Measurements from ENCODE around the gene KMT2D.

KMT2D gene

GRCh38 chr12:49060237-49061156 lies at the start of gene KMT2D:
KMT2D (minus strand) TSS chr12:49060794; CDS start chr12:49055324, 5,470 bp downstream.
- DNase-seq = peak; percentile 85

GRCh38 chr12:49109641-49110463 lies 49.3 kb upstream of the KMT2D start:
- DNase-seq = no peak

GRCh38 chr12:49108958-49109404 lies 48.4 kb upstream of the KMT2D start:
- no peak for DNase-seq

GRCh38 chr12:49105504-49106084 lies 45.0 kb upstream of the KMT2D start:
- no peak for DNase-seq

GRCh38 chr12:49104822-49105221 lies 44.2 kb upstream of the KMT2D start:
- no peak for DNase-seq

GRCh38 chr12:49100380-49100779 lies 39.8 kb upstream of the KMT2D start:
- DNase-seq = no peak

GRCh38 chr12:49098703-49099102 lies 38.1 kb upstream of the KMT2D start:
- no peak for DNase-seq

GRCh38 chr12:49098035-49098451 lies 37.4 kb upstream of the KMT2D start:
- peak; percentile 62 for DNase-seq

- no peak for DNase-seq
These were observed 36.8 kb upstream of the KMT2D start for GRCh38 chr12:49097381-49097780.

GRCh38 chr12:49094975-49095365 lies 34.4 kb upstream of the KMT2D start:
- no peak for DNase-seq

GRCh38 chr12:49094160-49094974 lies 33.8 kb upstream of the KMT2D start, which contains the start of gene DHH:
DHH (minus strand) TSS chr12:49094801; CDS start chr12:49094512, 289 bp downstream.
- no peak for DNase-seq

- no peak for DNase-seq
These were observed 33.2 kb upstream of the KMT2D start for GRCh38 chr12:49093792-49094159.

- no peak for DNase-seq
These were observed 32.3 kb upstream of the KMT2D start for GRCh38 chr12:49092816-49093406.

GRCh38 chr12:49092086-49092815 lies 31.7 kb upstream of the KMT2D start:
- DNase-seq = peak; percentile 55

GRCh38 chr12:49091836-49092085 lies 31.2 kb upstream of the KMT2D start:
- no peak for DNase-seq

GRCh38 chr12:49091056-49091835 lies 30.7 kb upstream of the KMT2D start:
- no peak for DNase-seq

- DNase-seq = no peak
These were observed 29.5 kb upstream of the KMT2D start for GRCh38 chr12:49089821-49090773.

GRCh38 chr12:49088932-49089330 lies 28.3 kb upstream of the KMT2D start:
- no peak for DNase-seq

- peak; percentile 60 for DNase-seq
These were observed 27.7 kb upstream of the KMT2D start for GRCh38 chr12:49088150-49088931.
